Mononuclear cell (primary cell): ENCODE data around the gene LAMTOR4. TPM values are rescaled to one million over a fixed set of nuclear protein-coding genes. Genes with fewer than 3 reads are reported as not detected.

Experiments used
- H3K27me3 ChIP-seq: 2 replicates; pipeline ENCODE4 v1.6.0; 2011; ENCODE audit warnings: low read length, control low read depth; ENCODE audit not compliant: insufficient read depth
- H3K4me1 ChIP-seq: 2 replicates; pipeline ENCODE4 v1.5.1; 2011; ENCODE audit warnings: mild to moderate bottlenecking, low read length, control low read depth; ENCODE audit not compliant: insufficient read depth
- H3K4me3 ChIP-seq: 2 replicates; pipeline ENCODE4 v1.5.1; 2011; ENCODE audit warnings: mild to moderate bottlenecking, low read length, moderate library complexity
- H3K9me3 ChIP-seq: 2 replicates; pipeline ENCODE4 v1.5.1; 2011; ENCODE audit warnings: low read depth, mild to moderate bottlenecking, control low read depth, low read length
- total RNA-seq: library from RNA; depleted of rRNA; stranded (reverse); fragments of >200 nt; gene quantifications from one replicate; pipeline ENCODE4 v1.2.3, GENCODE V29; 2012

Gene LAMTOR4
- total RNA-seq, 1 donor: 102 TPM

DNA sequence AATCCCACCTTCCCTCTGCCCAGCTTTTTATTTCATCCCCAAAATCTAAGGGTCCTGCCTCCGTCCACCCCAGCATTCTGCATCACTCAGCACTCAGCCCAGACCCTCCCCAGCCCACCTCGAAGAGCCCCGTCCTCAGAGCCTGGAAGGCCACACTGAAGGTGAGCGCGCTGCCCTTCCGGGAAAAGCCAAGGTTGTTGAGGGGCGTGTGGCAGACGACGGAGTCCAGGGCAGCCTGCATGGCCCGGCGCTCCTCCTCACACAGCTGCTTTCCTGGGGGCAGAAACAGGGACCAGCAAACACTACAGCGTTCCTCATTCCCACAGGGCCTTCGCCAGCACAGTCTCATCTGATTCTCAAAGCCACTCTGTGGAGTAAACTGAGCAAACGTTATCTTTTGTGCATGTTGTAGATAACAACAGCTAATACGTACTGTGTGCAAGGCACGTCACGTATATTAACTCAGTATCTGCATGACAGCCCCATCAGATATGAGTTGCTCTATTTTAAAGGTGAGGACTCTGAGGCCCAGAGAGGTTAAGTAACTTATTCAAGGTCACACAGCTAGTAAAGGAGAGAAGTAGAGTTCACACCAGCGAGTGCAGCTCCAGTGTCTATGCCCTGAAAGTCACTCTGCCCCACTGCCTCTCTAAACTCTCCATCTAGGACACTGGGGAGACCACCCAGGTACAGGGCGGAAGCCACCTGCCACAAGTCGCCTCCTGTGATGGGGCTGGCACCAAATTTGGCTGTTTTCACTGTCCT, 7.0 kb downstream of the LAMTOR4 start:
- Histone ChIP-seq H3K4me1 (peaks cover 78% of the 10 kb centered on the region), H3K9me3 (no peaks in the 10 kb centered on the region), H3K27me3 (no peaks in the 10 kb centered on the region), H3K4me3 (no peak overlapping the region)

DNA sequence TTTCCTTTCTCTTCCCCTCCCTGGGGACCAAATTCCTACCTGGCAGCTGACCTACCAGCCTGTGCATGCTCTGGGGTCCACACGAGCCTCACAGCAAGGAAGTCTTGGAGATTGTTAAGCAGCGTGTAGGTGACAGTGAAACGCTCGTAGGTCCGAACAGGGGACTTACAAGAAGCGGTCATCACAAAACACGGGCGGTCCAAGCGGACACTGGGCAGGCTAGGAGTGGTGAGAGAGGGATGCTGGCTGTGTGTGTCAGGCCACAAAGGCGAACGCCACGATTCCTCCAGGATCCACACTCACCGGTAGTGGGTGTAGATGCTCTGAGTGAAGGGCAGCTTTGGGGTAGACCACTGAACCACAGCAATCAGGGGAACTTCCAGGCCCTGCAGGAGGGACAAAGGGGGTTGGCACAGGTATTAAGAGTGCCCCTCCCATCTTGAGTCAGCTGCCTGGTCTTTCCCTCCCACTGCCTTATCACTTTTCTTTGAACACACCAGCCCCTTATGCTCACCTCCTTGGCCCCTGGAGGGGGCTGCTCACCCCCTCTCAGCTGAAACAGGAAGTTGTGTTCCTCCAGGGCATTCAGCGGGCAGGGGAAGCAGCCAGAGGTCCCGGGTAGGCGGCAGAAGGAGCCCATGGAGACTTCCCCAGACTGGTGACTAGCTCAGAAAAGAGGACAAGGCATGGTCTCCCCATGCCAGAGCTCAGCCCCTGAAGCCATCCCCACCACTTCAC, 7.8 kb downstream of the LAMTOR4 start:
- H3K4me3 ChIP-seq: peak overlapping the region; percentile 83

DNA sequence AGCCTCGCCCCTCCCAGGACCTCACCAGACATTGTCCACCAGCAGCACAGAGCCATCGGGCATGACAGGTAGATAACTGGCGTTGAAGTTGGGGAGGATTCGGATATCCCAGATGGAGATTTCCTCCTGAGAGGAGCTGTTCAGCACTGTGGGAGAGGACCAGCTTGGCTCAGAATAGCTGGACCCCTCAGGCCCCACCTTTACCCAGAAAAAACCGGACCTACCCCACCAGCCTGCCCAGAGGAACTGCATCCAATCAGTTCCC, 8.3 kb downstream of the LAMTOR4 start:
- Histone ChIP-seq H3K9me3 (no peaks in the 10 kb centered on the region), H3K27me3 (no peaks in the 10 kb centered on the region), H3K4me3 (peak overlapping the region; percentile 83), H3K4me1 (peaks cover 65% of the 10 kb centered on the region)

More for the DNA sequence above, 7.8 kb downstream of the LAMTOR4 start:
- Histone ChIP-seq H3K27me3 (no peaks in the 10 kb centered on the region), H3K9me3 (no peaks in the 10 kb centered on the region), H3K4me1 (peaks cover 70% of the 10 kb centered on the region)

GRCh38 chr7:100157334-100158228, 8.9 kb downstream of the LAMTOR4 start:
- peaks cover 59% of the 10 kb centered on the region for H3K4me1 ChIP-seq
- peak overlapping the region; percentile 83 for H3K4me3 ChIP-seq
- no peaks in the 10 kb centered on the region for H3K27me3 ChIP-seq
- H3K9me3 ChIP-seq: no peaks in the 10 kb centered on the region

- no peaks in the 10 kb centered on the region for H3K27me3 ChIP-seq
- peaks cover 59% of the 10 kb centered on the region for H3K4me1 ChIP-seq
- no peaks in the 10 kb centered on the region for H3K9me3 ChIP-seq
- peak within 1 kb of the TSS; percentile 83 for H3K4me3 ChIP-seq
These were observed 9.7 kb downstream of the LAMTOR4 start, which contains the start of gene TRAPPC14 for GRCh38 chr7:100158229-100159098. TSS of gene TRAPPC14 (minus strand) at chr7:100158723. CDS start at chr7:100158499, 224 bp downstream.

GRCh38 chr7:100159099-100159623, 10.4 kb downstream of the LAMTOR4 start:
- H3K9me3 ChIP-seq: no peaks in the 10 kb centered on the region
- peaks cover 59% of the 10 kb centered on the region for H3K4me1 ChIP-seq
- peak overlapping the region; percentile 83 for H3K4me3 ChIP-seq
- no peaks in the 10 kb centered on the region for H3K27me3 ChIP-seq

DNA sequence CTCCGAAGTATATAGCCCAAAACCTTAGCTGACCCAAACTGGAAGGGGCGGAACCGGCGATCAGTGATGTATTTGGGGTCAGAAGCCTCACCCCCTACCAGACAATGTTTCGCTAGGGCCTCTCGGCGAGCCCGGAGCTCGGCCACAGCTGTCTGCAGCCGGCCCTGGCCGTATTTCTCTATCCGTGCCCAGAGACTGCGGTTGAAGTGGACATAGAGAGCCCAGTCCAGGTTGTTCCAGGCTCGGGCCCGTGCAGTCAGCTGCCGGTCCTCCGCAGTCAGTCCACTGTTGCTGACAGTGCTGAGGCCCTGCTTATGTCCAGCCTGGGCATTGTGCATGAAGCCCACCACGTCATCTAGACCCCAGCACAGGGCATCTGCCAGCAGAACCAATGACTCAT, 11.3 kb downstream of the LAMTOR4 start:
- Histone ChIP-seq H3K4me1 (peaks cover 54% of the 10 kb centered on the region), H3K4me3 (no peak overlapping the region), H3K27me3 (no peaks in the 10 kb centered on the region), H3K9me3 (no peaks in the 10 kb centered on the region)

GRCh38 chr7:100163006-100163531, 14.4 kb downstream of the LAMTOR4 start:
- Histone ChIP-seq H3K9me3 (no peaks in the 10 kb centered on the region), H3K27me3 (peaks cover 17% of the 10 kb centered on the region), H3K4me3 (no peak overlapping the region), H3K4me1 (peaks cover 48% of the 10 kb centered on the region)

DNA sequence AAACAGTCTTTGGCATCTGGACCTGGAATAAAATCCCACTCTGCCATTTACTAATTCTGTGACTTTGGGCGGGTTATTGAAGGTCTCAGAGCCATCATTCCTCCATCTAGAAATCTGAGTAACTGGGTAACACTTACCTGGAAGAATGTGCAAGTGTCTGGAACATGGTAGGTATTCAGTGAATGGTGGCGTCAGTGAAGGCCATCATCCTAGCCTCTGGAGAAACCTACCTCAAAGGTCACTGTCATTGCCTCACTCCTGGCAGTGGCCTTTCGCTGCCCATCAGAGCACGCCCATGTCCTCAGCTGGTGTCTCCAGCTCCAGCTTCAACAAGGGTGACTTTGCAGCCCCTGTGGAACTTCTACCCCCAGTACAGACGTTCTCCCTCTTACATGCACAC, 15.2 kb downstream of the LAMTOR4 start:
- H3K4me3 ChIP-seq: no peak overlapping the region
- no peaks in the 10 kb centered on the region for H3K9me3 ChIP-seq
- peaks cover 52% of the 10 kb centered on the region for H3K4me1 ChIP-seq
- peaks cover 24% of the 10 kb centered on the region for H3K27me3 ChIP-seq

DNA sequence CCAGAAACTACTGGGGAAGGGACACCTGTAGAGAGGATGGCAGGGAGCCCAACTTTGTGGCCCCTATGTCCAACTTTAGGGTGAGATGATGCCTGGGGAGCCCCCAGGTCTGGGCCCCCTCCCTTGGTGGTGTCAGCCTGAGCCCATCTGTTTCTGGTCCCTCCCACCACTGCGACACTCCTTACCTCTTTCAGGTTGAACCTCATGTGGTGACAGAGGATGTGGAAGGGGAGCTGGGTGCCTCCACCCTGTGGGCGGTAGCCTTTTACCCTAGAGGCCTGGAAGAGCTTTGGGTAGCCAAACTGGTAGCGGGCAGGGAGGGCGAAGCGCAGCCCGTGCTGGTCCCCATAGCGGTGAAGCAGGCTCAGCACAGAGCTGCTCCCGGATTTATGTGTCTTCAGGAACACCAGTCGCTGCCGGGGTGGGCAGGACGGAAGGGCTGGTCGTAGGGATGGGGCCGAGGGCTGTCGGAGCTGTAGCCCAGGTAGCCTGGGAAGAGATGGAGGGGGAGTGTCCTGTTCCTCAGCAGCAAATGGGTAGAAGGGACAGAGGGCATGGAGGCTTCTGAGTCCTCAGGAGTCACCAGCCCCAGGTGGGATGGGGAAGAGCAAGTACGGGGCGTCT, 17.7 kb downstream of the LAMTOR4 start:
- no peaks in the 10 kb centered on the region for H3K9me3 ChIP-seq
- H3K27me3 ChIP-seq: peaks cover 34% of the 10 kb centered on the region
- H3K4me1 ChIP-seq: peaks cover 64% of the 10 kb centered on the region
- H3K4me3 ChIP-seq: no peak overlapping the region

DNA sequence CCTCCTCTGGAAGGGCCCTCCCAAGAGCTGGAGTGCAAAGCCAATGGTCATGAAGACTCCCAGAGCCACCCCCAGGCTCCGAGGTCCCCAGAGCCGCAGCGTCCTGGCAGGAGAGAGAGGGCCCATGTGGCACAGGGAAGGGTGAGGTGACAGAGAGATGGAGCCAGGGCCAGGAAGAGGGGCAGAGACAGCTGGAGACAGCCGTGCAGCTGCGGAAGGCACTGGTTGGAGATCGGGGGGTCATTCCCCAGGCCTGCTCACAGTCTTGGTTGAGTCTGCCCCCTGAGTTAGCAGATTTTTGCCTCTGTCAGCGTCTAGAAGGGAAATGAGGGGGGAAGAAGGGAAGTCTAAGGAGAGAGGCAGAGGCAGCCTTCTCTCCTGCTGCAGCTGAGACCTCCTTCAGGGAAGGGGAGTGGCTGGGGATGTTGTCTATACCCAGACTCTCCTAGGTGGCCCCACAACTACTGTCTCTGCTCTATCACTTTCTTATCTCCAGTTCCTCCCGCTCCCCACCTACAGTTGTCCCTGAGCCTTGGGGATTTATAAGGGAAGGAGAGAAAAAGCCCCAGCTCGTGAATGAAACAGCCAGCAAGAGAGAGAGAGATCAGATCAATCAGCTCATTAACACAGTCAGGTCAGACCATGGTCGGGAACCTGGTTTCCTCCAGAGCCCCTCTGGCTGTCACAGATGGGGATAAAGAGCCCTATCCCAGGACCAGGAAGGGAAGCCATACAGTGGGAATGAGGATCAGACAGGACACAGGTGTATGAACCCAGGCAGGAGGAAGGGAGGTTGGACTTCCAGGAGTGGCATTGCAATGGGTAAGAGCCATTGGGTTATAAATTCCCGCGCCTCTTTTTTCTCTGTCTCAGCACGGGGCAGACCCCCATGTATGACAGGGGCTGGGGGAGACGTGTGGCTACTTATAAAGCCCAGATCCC, 18.5 kb downstream of the LAMTOR4 start:
- H3K27me3 ChIP-seq: peaks cover 39% of the 10 kb centered on the region
- no peaks in the 10 kb centered on the region for H3K9me3 ChIP-seq
- no peak overlapping the region for H3K4me3 ChIP-seq
- H3K4me1 ChIP-seq: peaks cover 69% of the 10 kb centered on the region

GRCh38 chr7:100167912-100168323, 19.2 kb downstream of the LAMTOR4 start:
- peak overlapping the region; percentile 12 for H3K4me3 ChIP-seq
- H3K27me3 ChIP-seq: peaks cover 39% of the 10 kb centered on the region

More at GRCh38 chr7:100167912-100168323, 19.2 kb downstream of the LAMTOR4 start:
- Histone ChIP-seq H3K4me1 (peaks cover 66% of the 10 kb centered on the region), H3K9me3 (no peaks in the 10 kb centered on the region)
